Colonic mucosa (tissue), 4 donors: ENCODE results near the gene MAP3K19. TPM values are rescaled to one million over a fixed set of nuclear protein-coding genes. Genes with fewer than 3 reads are reported as not detected.
"Not testable (repeated sequence)": the region's sequence is repeated elsewhere in the genome, so short reads cannot be mapped to it uniquely, and the experiment has no call there.

ENCODE experiments used
- DNase-seq: peaks from one replicate; pipeline ENCODE4 v3.0.0-alpha.2; 2020
- H3K27ac ChIP-seq: fragments of 200-600 bp; one replicate; pipeline ENCODE4 v1.8.0; 2021
- H3K27me3 ChIP-seq: fragments of 200-600 bp; one replicate; pipeline ENCODE4 v1.8.0; 2021
- H3K36me3 ChIP-seq: fragments of 200-600 bp; one replicate; pipeline ENCODE4 v1.8.0; 2021
- H3K4me1 ChIP-seq: fragments of 200-600 bp; one replicate; pipeline ENCODE4 v1.8.0; 2021; ENCODE audit warnings: mild to moderate bottlenecking
- H3K4me3 ChIP-seq: fragments of 200-600 bp; one replicate; pipeline ENCODE4 v1.8.0; 2021
- H3K9ac ChIP-seq, 2 donors: one replicate each; pipeline ENCODE4 v1.7.0; 2013; ENCODE audit warnings: control low read depth in 2 of 2, low read depth in 2 of 2, low read length in 2 of 2
- H3K9me3 ChIP-seq: fragments of 200-600 bp; one replicate; pipeline ENCODE4 v1.8.0; 2021
- CTCF ChIP-seq: fragments of 200-600 bp; IDR thresholded peaks from one replicate; pipeline ENCODE4 v1.8.0; 2022; ENCODE audit warnings: antibody characterized with exemption, mild to moderate bottlenecking
- intact Hi-C: fragments of 100-400 bp; cut with DNase I; formaldehyde crosslinking; loops from one replicate; pipeline ENCODE4 v1.14.1; 2022
- total RNA-seq, 2 donors: library from RNA; stranded (reverse); fragmentation: NEBNext Ultra II Directional in 1 of 2; extraction: Animal tissue kit (Norgen Biotek cat#: 25700) in 1 of 2; gene quantifications; one replicate each; pipeline ENCODE4 v1.2.1, GENCODE V29; 2021
- donor health status: healthy.
- donor health status: DM: no; HTN: no; CAD: no.
- donor health status: DM: no; HTN: no; CAD: no.

Gene MAP3K19
- total RNA-seq, 2 donors from 2014 or later: not detected

- Histone ChIP-seq H3K9ac (no peak overlapping the region), H3K27me3 (no peaks in the 10 kb centered on the region), H3K4me1 (peaks cover 4% of the 10 kb centered on the region), H3K27ac (peak overlapping the region; percentile 48), H3K36me3 (no peaks in the 10 kb centered on the region), H3K4me3 (no peak overlapping the region), H3K9me3 (no peaks in the 10 kb centered on the region)
- no peak for TF ChIP-seq CTCF
- intact Hi-C loops: no loop called here
- no peak for DNase-seq
Measured at GRCh38 chr2:135093193-135093592, 45.9 kb upstream of the MAP3K19 start.

GRCh38 chr2:135091681-135092080, 44.4 kb upstream of the MAP3K19 start:
- no peaks in the 10 kb centered on the region for H3K36me3 ChIP-seq
- no peaks in the 10 kb centered on the region for H3K9me3 ChIP-seq
- H3K9ac ChIP-seq: no peak overlapping the region
- H3K4me1 ChIP-seq: peaks cover 4% of the 10 kb centered on the region
- H3K27ac ChIP-seq: peak overlapping the region; percentile 48
- no peak for DNase-seq
- H3K4me3 ChIP-seq: no peak overlapping the region
- intact Hi-C loops: no loop called here
- no peak for TF ChIP-seq CTCF
- no peaks in the 10 kb centered on the region for H3K27me3 ChIP-seq

DNA sequence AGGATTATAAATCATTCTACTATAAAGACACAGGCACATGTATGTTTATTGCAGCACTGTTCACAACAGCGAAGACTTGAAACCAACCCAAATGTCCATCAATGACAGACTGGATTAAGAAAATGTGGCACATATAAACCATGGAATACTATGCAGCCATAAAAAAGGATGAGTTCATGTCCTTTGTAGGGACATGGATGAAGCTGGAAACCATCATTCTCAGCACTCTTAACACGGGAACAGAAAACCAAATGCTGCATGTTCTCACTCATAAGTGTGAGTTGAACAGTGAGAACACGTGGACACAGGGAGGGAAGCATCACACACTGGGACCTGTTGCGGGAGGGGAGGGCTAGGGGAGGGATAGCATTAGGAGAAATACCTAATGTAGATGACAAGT, 42.4 kb upstream of the MAP3K19 start:
- H3K27ac ChIP-seq, H3K36me3 ChIP-seq, H3K4me1 ChIP-seq, DNase-seq, H3K9me3 ChIP-seq, intact Hi-C loops, H3K9ac ChIP-seq, H3K27me3 ChIP-seq, H3K4me3 ChIP-seq: not testable (repeated sequence)

- TF ChIP-seq CTCF: no peak
- DNase-seq: no peak
- intact Hi-C loops: no loop called here
- H3K27me3 ChIP-seq: no peaks in the 10 kb centered on the region
- H3K9ac ChIP-seq: no peak overlapping the region
- no peaks in the 10 kb centered on the region for H3K36me3 ChIP-seq
- H3K4me1 ChIP-seq: no peaks in the 10 kb centered on the region
- H3K9me3 ChIP-seq: no peaks in the 10 kb centered on the region
- H3K27ac ChIP-seq: no peak overlapping the region
- H3K4me3 ChIP-seq: no peak overlapping the region
Measured at GRCh38 chr2:135086222-135086621, 39.0 kb upstream of the MAP3K19 start.

- DNase-seq: no peak
- no peak for TF ChIP-seq CTCF
- intact Hi-C loops: no loop called here
- H3K4me1 ChIP-seq: no peaks in the 10 kb centered on the region
- no peaks in the 10 kb centered on the region for H3K36me3 ChIP-seq
- no peaks in the 10 kb centered on the region for H3K27me3 ChIP-seq
- H3K27ac ChIP-seq: no peak overlapping the region
- no peak overlapping the region for H3K4me3 ChIP-seq
- H3K9ac ChIP-seq: no peak overlapping the region
- H3K9me3 ChIP-seq: no peaks in the 10 kb centered on the region
Measured at GRCh38 chr2:135078417-135078816, 31.2 kb upstream of the MAP3K19 start.

- Histone ChIP-seq H3K36me3 (no peaks in the 10 kb centered on the region), H3K27me3 (no peaks in the 10 kb centered on the region), H3K9me3 (no peaks in the 10 kb centered on the region), H3K4me3 (no peak overlapping the region), H3K4me1 (no peaks in the 10 kb centered on the region), H3K27ac (no peak overlapping the region), H3K9ac (no peak overlapping the region)
- intact Hi-C loops: no loop called here
- no peak for DNase-seq
- no peak for TF ChIP-seq CTCF
Measured at GRCh38 chr2:135076556-135076955, 29.3 kb upstream of the MAP3K19 start.
